GM10847 (cell line): ENCODE results near the gene NFASC.

Source experiments
- POLR2A ChIP-seq: IDR thresholded peaks from 2 replicates; pipeline ENCODE4 v1.6.1; 2011; ENCODE audit not compliant: insufficient read length; ENCODE audit errors: extremely low read depth

The NFASC gene

GRCh38 chr1:205028390-205028789 lies 157.7 kb downstream of the NFASC start:
- no peak for TF ChIP-seq POLR2A

DNA sequence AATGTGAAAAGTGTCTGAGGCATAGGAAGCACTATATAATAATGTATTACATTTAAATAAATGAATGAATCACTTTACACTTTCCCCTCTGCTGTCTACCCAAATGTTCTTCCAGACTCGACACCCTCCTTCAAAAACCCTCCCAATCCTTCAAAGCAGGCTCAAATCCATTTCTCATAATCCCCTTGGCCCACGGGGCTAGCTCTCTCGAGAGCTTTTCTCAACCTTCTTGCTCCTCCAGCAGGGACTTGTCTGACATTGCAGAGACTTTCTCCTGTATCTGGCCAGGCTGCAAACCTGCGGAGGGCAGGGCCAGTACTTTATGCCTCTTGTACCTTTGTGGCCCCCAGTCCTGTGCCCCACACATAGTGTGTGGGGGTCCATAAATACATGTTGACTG lies 158.3 kb downstream of the NFASC start:
- TF ChIP-seq POLR2A = no peak

DNA sequence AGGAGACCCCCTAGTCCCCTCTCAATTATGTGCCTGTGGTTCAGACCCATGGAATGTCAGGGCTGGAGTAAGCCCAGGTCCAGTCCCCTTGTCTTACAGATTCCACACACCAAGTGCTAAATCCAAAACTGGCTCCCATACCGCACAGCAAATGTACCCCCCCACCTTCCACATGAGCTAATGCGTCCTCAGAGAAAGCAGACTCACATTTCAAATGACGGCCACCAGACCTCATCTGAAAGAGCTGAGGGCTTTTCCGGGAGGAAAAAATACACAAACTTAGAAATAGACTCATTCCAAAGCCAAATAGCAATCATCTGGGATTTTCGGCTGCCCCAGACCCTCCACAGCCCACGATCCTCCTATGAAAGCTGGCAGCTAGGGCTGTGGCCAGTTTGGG lies 159.6 kb downstream of the NFASC start:
- TF ChIP-seq POLR2A = no peak

- no peak for TF ChIP-seq POLR2A
Observed at GRCh38 chr1:205030896-205031295, 160.2 kb downstream of the NFASC start.

GRCh38 chr1:205032508-205032907 lies 161.8 kb downstream of the NFASC start:
- TF ChIP-seq POLR2A = no peak

DNA sequence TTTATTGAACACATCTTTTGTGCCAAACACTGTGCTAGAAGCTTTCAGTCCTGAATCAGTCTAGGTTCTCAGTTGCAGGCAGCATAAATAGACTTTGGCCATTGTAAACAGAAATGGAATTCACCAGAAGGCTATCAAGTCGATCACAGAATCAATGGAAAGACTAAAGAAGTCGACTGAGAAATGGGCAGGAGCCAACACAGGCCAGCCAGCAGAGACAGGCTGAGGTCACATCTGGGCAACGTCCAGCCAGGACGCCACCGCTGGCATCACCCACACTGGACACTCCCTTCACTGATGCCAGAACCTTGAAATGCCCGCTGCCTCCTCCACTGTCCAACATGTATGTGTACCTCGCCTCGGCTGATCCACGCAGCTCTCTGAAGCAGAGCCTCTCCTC lies 166.9 kb downstream of the NFASC start:
- TF ChIP-seq POLR2A = no peak

DNA sequence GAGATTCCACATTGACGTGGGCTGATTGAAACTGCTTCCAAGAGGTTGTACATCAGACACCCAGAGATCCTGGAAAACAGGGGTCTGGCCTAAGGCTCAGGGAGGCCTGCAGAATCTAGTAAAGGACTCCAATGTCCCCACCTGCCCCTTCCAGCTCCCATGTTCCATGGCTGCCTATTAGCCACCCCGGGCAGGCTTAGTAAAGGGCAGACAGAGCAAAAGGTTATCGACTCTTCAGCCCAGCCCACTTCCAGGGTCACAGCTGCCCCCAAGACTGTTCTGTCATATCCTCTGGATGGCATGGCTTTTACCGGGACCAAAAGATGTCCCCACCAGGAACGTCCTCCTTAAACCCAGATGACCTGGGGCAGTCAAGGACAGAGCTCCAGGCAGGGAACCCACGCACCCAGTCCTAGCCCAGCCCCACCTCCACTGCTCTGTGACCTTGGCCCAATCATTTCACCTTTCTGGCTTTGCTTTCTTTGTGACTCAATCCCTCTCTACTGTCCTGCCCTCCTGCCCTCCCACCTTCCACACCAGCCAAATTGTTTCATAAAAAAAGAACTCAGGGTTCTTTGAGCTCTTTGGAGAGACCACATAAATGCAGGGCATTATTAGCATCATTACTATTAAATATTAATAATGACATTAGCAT lies 167.6 kb downstream of the NFASC start:
- TF ChIP-seq POLR2A = no peak

DNA sequence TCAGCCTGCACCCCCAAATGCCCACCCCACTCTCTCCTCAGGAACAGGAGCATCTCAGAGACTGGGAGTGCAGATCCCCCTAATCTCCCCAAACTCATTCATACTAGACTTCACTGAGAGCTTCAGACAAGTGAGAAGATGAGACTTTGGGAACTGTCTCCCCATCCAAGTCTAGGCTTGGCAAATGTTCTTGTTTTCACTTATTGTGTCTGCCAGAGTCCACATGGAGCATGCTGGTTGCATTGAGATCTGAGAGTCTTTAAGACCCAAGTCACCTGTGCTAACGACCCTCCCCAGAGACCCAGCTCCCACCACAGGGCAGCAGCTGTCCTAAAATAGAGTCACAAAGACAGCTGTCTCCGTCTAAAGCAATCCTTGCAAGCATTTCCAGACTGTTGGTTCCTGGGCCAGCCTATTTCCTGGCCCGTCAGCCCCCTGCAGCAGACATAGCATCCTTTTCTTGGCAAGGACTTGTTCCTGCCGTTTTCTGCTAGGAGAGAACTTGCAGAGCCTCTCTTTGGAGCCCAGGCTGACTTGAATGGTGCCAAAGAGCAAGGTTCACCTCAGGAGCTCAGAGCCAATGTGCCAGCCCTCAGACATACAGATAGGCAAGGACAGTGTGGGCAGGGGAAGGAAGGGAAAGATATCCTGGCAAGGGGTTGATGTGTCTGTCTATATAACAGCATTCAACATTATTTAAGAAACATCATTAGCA lies 170.5 kb downstream of the NFASC start:
- TF ChIP-seq POLR2A = no peak

DNA sequence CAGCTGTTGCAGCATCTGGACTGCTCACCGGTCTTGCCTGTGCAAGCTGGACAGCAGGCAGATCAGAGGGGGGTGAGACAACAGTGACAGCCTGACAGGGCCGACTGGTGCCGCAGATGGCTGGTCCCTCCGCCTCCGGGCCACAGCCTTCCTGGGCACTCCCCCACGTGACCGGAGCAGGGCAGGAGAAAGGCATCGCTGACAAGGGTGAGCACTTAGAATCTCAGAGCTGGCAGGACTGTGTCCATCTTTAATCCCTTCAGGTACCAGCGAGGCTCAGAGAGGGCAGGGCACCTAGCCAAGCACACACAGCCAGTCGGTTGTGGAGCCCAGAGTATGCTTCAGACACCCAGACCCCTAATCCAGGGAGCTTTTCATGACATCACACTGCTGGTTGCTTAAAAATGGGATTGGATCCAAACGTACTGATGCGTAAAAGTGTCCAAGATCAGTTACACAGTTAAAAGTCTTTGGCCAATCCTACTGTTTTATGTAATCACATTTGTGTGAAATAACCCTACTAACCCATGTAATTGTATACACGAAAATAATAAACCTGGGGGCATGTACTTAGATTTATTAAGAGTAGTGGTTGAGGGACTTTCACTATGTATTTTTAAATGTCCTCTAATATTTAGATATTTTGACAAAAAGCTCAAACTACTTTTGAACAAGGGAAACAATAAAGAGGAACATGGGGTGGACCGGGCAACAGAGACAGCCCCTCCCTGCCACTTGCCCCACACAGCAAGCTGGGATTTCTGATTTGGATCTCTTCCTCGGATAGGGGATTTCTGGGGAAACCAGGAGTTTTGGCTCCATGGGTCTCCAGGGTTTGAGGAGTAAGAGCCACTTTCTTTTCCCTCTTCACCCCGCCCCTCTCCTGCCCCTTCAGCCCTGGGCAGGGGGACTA lies 171.6 kb downstream of the NFASC start:
- TF ChIP-seq POLR2A = no peak

DNA sequence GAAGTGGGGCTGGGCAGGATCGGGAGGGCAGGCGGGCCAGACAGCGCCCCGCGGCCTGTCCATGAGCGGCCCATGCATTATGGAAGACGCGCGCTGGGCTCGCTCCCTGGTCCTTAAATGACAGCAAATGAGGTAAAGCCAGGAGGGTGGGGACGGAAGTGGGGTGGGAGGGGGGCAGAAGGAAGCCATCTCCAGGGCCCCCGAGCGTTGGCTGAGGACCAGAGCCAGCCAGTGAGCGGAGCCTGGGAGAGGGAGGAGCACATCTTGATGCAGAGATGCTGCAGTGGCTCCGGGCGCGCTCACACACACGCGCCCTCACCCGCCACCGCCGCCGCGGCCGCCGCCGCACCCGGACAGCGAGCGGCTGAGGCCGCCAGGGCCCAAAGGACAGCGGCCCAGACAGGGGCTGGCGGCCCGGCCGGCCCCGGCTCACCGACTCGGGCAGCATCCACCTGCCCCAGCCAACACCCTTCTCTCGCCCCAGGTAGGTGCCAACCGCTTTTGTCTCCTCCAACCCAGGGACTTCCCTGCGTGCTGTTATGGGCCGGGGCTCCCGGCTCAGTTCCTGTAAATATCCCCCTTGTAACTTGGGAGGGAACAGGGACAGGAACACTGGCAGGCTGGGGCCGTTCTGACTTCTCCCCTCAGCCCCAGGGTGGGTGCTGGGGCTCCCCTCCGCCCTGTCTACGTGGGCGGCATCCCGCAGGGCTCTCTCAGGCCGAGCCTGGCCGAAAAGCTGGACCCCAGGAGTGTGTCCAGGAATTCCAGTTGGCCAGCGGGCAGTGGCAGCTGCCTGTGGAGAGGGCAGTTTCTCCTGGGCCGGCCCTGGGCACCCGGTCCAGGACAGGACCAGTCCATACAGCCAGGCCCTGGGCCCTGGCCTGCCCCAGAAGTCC lies 172.5 kb downstream of the NFASC start, which contains the start of gene CNTN2:
CNTN2 (plus strand) TSS at position 302 of the 896 bp plus-strand sequence. CDS start 9,974 bp downstream, outside the sequence.
- no peak for TF ChIP-seq POLR2A

DNA sequence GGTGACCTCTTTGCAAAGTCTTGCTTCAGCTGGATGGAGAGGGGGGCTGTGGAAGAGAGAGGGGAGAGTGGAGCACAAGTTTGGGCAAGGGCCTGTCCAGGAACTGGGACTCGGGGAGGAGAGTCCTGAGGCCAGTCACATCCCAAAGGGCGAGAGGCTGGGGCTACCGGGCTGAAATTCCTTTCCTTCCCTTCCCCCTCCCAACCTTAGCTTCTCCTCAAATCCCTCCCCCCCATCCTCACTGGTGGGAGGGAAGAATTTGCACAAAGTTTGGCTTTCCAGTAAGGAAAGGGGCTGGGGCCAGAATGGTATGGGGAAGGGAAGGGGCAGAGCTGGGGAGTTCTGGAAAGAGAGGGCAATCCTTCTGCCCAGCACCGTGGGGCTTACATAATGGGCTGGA lies 173.2 kb downstream of the NFASC start:
- TF ChIP-seq POLR2A = no peak

GRCh38 chr1:205044741-205045140 lies 174.1 kb downstream of the NFASC start:
- no peak for TF ChIP-seq POLR2A

DNA sequence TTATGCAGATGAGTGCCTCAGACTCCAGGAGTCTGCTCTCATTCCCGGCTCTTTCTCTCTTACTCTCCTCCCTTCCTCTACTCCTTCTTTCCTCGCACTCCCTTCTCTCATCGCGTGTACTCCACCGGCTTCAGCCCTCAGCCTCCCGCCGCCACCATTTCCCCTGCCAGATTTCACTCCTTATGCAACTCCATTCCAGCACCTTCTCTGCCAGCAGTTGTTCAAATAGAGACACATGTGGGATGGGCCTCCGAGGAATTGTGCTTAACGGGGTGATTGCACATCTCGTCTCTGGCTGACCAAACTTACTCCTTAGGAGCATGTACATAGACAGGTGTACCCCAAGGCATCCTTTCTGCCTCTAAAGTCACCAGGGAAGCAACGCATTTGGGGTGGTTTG lies 174.5 kb downstream of the NFASC start:
- no peak for TF ChIP-seq POLR2A

DNA sequence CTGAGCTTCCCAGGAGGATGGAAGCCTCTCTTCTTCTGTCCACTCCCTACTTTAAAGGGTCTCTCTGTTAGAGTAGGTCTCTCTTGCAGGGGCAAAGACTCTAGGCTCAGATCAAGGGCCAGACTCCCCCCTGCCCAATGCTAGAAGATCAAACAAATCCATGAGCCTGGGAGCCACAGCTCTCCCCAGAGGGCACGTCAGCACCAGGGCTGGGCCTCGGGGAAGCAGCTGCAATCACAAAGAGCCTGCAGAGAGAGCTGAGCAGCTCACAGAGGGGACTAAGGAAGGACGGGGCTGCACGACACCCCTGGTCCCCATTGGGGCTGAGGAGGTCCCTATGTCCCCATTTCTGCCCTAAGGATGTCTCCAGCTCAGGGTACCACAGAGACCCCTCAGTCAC lies 176.2 kb downstream of the NFASC start:
- TF ChIP-seq POLR2A = no peak

- TF ChIP-seq POLR2A = no peak
Observed at GRCh38 chr1:205047764-205048231, 177.1 kb downstream of the NFASC start.

DNA sequence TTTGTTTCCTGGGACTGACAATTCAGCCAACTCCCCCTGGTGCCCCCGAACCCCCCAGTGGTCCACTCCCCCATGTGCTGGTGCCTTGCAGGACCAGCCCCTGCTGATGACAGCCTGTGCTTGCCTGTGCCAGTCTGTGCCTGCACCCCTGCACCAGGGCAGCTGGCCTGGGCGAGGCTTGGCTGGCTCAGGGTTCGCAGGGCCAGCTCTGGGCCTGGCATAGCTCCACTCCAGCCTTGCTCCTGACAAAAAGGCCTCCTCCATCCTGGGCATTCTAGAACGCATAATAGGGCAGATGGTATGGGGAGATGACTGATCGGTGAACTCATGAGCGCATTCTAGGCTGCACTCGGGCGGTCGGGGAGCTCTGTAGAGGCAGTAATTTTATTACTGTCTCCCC lies 177.7 kb downstream of the NFASC start:
- TF ChIP-seq POLR2A = no peak
